SH-SY5Y (cell line): ENCODE measurements around the gene TSPAN18.

Source experiments
- GATA2 ChIP-seq: IDR thresholded peaks from 2 replicates; pipeline ENCODE4 v1.6.1; 2011; ENCODE audit warnings: mild to moderate bottlenecking, low read depth, low read length
- GATA3 ChIP-seq: IDR thresholded peaks from 2 replicates; pipeline ENCODE4 v1.6.1; 2011; ENCODE audit warnings: low read depth, mild to moderate bottlenecking, low read length, moderate library complexity

TSPAN18 gene

DNA sequence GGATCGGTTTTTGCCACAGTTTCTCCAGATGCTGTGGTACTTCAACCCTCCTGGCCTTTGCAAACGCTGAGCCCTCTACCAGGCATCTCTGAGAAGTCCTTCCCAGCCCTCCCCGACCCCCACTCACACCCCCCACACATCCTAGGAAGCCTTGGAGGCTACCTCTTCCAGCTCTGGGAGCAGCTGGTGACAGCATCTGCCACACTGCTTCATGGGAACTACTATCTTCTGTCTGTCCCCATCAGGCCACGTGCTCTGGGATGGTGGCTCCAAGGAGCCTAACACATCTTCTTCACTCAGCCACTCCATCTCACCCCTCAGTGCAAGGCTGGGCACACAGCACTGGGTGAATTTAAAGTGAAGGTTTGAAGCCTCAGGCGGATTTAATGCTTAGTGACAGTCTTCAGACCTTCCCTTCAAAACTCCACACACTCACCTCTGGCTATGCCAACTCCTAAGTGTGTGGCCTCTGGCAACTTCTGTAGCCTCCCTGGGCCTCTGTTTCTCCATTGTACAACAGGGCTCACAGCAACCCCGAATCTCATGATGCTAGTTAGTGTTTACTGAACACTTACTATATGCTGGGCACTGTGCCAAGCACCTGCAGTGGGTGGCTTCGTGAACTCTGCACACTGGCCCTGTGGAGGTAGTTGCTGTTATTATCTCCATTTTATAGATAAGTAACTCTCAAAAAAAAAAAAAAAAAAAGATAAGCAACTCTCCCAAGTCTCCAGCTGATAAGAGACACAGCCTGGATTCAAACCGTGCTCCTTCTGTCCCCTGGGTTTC lies 231.2 kb downstream of the TSPAN18 start:
- TF ChIP-seq GATA2 (no peak), GATA3 (no peak)

DNA sequence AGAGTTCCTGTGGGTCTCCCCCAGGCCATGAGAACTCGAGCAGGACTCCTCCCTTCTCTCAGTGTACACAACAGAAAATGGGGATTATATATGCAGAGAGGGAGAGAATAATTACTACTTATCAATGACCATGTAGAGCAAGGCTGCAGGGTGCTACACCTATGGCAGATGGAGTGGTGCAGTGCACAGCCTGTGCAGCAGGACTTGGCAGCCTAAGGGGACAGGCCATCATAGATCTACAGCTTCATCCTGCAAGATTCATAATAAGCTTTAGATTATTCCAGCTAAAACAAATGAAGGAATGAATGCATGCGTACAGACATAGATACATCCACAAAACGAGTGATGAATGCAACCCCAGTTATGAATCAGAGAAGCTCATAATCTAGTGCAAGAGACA lies 232.3 kb downstream of the TSPAN18 start:
- TF ChIP-seq GATA2 (no peak), GATA3 (no peak)

DNA sequence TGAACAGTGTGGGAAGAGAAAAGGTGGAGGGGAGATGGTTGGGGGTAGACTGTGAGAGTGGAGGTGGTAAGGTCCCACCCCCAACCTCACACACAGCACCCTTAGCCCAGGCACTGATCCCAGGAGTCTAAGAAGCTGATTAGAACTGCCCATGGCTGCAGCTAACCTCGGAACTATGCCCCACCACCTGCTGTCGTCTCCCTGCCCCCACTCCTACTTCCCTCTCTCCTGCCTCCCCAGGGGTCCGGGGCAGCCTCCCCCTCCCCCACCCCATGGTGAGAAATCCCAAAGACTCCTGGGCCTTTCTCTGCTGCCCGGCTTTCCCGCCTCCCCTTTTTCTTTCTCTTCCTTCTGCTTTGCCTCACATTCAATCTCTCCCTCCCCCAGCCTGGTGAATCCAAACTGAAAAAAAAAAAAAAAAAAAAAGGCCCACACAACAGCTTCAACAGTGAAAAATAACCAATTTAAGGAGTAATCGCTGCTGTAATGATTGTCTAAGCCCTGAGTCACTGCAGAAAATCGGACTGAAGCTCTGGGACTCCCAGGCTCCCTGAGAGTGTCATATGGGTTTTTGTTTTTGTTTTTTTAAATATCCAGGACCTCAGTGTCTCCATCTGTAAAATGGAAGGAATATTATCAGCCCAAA lies 233.6 kb downstream of the TSPAN18 start:
- TF ChIP-seq GATA2, result no peak
- TF ChIP-seq GATA3, result no peak

DNA sequence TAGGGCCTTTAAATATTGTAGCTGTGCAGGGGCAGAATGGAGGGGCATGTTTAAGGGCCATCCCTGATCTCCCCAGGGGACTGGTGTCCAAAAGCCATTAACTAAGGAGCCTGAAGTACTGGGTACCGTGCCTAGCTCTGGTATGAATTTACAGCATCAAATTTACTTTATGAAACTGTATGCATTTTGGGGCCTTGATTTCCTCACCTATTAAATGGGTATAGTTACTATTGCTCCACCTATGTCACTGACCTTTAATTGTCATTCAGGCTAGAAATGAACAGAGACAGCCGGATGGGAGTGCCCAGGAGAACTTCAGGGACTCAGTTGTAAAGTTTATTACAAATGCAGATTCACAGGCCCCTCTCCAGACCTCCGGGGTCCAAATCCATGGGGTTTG lies 235.7 kb downstream of the TSPAN18 start:
- no peak for TF ChIP-seq GATA2
- TF ChIP-seq GATA3, result no peak

DNA sequence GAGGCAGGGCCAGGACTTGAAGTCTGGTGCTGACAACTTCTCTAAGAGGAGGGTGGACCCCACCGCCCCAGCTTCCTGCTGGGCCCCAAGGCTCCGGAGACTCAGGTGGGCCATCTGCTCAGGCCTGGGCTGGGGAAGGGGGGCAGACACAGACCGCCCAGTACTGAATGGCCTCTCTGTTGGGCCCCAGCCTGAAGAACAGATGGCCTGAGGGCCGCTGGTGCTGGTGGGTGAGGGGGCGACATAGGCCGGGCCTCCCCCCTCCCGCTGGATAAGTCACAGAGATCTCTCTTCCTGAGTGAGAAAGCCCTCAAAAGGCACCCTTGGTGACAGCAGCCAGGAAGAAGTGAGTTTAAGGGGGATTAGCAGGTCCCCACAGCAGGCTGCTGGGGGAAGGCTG lies 236.4 kb downstream of the TSPAN18 start:
- TF ChIP-seq GATA2 (no peak), GATA3 (no peak)

DNA sequence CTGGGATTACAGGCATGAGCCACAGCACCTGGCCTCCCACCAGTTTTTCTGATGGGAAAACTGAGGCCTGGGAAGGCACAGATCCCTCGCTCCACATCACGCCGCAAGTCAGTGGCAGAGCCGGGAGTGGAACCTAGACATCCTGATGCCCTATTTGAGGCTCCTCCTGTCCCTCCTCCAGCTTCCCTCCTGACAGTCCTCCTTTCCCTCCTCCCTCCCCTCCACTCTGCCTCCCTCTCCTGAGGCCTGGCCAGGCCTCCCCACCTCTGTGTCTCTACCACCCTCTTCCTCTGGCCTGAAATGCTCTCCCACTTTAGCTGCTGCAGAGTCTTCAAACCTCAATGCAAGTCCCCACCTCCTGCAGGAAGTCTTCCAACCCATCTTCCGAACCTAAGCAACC lies 237.2 kb downstream of the TSPAN18 start:
- TF ChIP-seq GATA2, result no peak
- no peak for TF ChIP-seq GATA3

DNA sequence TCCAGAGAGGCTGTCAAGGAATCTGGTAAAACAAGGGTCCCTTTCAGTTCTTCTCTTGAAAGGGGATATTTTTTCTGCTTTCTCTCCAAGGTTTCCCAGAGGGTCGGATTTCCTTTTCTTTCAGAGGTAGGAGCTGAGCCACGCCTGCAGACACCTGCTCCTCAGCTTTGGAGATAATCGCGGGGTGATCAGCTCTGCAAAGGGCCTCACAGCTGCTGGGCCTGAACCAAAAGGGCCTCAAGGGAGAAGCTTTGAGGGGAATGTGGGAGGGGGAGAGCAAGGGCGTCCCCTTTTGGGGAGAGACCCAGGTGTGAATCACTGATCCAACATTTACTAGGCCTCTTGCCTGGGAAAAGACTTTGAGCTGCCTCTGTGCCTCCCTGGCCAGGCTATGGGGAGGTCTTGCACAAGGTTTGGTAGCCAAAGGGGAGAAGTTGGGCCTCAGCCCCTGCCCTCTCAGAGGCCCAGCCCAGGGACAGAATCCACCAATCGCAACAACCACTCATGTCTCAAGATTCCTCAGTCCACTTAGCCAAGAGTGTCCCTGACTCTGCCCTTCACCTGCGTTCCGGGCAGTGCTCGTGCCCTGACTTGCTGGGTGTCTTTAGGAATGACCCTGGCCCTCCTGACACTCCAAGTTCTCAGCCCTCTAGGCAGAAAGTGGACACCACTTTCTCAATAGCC lies 237.9 kb downstream of the TSPAN18 start:
- TF ChIP-seq GATA2 (no peak), GATA3 (no peak)

DNA sequence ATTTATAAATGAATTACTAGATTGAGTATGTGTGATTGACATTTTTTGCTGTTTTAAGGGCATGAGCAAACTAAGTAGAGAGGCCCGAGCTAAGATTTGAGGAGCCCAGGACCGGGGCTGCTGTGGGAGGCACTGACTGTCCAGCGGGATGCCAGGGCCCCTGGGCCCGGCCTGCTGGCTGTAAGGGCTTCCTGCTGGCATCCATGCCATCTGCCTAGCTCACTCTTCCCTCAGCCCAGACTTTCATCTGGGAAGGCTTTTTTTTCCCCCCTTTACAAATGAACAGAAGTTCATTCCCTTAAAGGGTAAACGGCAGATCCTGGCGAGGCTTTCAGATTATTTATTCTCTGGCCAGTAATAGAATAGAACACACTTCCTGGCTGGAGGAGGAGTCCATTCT lies 239.9 kb downstream of the TSPAN18 start:
- TF ChIP-seq GATA3, result no peak
- no peak for TF ChIP-seq GATA2

DNA sequence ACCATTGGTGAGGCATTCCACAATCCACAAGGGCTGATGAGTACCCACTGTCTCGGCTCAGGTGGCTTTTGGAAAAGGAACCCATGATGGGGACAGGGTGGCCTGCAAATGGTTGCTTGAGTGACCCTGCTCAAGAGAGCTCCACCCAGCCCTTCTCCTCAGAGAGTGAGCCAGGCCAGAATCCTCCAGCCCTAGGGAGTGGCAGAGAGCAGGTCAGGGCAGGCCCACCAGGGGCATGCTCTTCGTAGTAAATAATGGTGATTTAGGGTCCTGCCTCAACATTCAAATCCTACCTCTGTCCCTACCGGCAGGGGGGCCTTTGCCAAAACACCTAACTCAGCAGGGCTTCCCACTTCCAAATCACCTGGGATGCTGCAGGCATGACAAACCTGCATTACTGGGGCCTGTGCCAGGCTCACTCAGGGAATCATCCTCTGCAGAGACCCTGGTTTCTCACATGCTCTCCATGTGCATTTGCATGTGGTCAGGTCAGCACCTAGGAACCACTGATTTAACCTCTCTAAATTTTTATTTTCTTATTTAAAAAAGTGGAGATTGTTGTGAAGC lies 241.3 kb downstream of the TSPAN18 start:
- no peak for TF ChIP-seq GATA3
- no peak for TF ChIP-seq GATA2

DNA sequence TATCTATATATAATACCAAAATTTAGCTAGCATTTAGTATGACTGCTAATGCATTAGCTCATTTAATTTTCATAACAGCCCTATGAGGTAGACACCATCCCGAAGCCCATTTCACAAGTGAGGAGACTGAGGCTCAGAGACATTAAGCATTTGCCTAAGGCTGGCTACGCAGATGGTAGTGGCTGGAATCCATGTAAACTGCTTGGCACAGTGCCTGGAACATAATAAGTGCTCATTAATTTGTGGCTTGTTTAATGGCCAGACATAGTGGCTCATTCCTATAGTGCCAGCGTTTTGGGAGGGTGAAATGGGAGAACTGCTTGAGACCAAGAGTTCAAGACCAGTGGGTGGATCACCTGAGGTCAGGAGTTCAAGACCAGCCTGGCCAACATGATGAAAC lies 241.7 kb downstream of the TSPAN18 start:
- TF ChIP-seq GATA2, result no peak

DNA sequence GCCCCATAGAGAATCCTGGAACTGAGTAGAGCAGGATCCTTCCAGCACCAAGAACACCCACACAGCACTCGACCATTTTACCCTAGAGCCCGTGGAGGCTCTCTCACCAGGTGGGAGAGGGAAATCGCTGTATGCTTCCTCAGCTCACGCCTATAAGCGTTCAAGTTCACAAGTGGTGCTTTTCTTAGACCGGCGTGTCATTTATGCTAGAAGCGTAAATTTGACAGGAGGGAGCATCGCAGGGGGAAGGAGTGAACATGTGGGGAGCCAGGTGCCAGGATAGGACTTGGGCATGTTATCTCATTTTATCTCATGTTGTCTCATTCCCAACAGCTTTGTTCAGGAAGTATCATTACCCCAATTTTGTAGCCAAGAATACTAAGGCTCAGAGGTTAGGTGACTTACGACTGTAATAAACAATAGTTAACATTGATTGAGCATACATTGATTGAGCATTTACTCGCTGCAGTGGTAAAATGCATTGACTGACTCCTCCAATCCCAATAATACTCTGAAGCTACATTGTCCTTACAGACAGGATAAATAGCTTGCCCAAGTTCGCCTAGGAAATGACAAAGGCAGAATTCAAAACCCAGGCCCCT lies 243.0 kb downstream of the TSPAN18 start:
- TF ChIP-seq GATA2, result no peak
- TF ChIP-seq GATA3, result no peak

DNA sequence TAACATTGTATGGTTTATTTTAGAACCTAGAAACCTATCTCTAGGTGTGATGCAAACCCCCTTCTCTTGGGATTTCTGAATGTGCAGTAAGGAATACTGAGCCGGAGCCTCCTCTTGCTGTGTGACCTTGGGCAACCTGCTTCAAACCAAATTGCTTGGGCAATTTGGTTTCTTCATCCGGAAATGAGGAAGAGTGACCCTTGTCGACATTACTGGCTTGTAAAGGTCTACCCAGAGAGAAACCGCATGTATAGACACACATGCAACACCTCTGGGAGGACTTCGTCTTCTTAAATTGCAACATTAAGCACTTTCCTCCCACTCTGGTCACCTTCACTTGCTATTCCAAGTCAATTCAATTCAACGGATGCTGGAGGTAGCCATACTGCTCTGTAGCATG lies 243.5 kb downstream of the TSPAN18 start:
- TF ChIP-seq GATA3 (no peak), GATA2 (no peak)

DNA sequence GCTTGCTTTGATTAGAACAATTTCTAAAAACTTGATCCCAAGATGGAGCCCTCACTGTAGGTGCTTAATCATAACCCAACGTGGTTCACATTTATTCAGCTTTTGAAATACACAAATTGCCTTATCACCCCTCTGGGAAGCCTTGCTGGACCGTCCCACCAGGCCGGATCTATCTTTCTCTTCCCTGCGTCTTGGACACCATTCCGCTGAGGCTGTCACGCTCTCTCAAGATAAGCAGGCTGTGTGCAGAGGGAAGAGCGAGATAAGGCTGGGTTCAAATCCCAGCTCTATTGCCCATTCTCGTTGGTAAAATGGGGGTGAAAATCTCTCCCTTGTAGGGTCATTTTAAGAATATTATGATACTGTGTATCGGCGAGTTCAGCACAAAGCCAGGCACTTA lies 244.4 kb downstream of the TSPAN18 start:
- TF ChIP-seq GATA2 (no peak), GATA3 (no peak)

DNA sequence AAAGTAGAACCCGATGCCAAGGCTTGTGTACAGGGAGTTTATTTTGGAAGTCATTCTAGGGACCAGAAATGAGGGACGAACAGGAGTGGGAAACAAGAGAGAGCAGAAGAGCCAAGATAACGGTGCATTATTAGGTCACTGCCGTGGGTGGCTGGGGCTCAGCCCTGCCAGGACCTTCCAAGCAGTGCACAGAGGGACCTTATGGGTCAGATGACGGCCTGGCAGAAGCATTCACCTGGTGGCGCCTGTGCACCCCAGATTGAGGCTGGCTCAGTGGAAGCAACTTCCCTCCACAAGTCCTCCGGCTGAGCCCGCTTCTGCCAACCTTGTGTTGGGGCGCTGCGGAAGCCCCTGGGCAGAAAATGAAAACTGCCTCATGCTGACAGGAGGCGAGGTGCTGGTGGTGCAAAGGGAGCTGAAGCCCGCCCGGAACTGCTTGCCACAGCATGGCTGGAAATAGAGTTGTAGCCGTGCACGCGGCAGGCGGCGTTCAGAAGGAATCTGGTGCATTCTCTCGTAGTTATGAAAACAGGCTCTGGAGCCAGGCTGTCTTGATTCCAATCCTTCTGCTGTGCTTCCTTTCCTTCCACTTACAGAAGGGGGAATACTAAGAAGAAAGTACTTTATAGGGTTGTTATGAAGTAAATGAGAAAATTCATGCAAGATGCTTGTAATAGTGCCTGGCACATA lies 246.1 kb downstream of the TSPAN18 start:
- TF ChIP-seq GATA3 (no peak), GATA2 (no peak)
